Motor neuron (in vitro differentiated cells): Measurements from ENCODE around the gene AMZ2. TPM values are rescaled to one million over a fixed set of nuclear protein-coding genes. Genes with fewer than 3 reads are reported as not detected.
"Not testable (repeated sequence)": the region's sequence is repeated elsewhere in the genome, so short reads cannot be mapped to it uniquely, and the experiment has no call there.

Source experiments
- ATAC-seq, 8 experiments: fragments of 200-7000 bp; cut with Tn5 transposase; replicated peaks in 6 of 8; 2 replicates each; pipeline ENCODE4 v1.8.0; 2021; ENCODE audit warnings: mild to moderate bottlenecking in 8 of 8, moderate library complexity in 8 of 8
- H3K27ac ChIP-seq, 2 donors: fragments of 250-450 bp; sonication (Bioruptor Pico); 2 replicates each; pipeline ENCODE4 v1.9.0; 2021; ENCODE audit warnings: antibody characterized with exemption in 2 of 2, mild to moderate bottlenecking in 2 of 2, moderate library complexity in 1 of 2
- H3K4me1 ChIP-seq, 2 donors: fragments of 250-450 bp; sonication (Bioruptor Pico); replicated peaks in 1 of 2; 2 replicates each; pipeline ENCODE4 v1.6.1; 2021; ENCODE audit warnings: antibody characterized with exemption in 2 of 2, mild to moderate bottlenecking in 2 of 2, moderate library complexity in 1 of 2
- H3K4me3 ChIP-seq, 5 donors: fragments of 250-450 bp; sonication (Bioruptor Pico); 2 replicates each; pipeline ENCODE4 v1.9.0; 2021; ENCODE audit warnings: antibody characterized with exemption in 5 of 5, mild to moderate bottlenecking in 5 of 5, moderate library complexity in 4 of 5
- WGBS, 10 experiments: fragments of 450-650 bp; shearing (Covaris generic); methylation state at CpG; one replicate each; pipeline ENCODE4 v1.0.0; 2022; 5-methylcytosine and 5-hydroxymethylcytosine counted together
- in situ Hi-C, 9 experiments: fragments of 400-800 bp; cut with MboI; loops; one replicate each; pipeline ENCODE4 v1.15.0; 2021; ENCODE audit warnings: low sequenced_read_pairs in 9 of 9, low pct_unique_long_range_greater_than_20kb in 2 of 9; ENCODE audit not compliant: unreplicated experiment in 9 of 9
- total RNA-seq, 8 experiments: library from RNA; unstranded; fragments of 300-600 nt; gene quantifications; 2 replicates each; pipeline versions ENCODE4 v1.2.3 to v1.2.4, GENCODE V29; 2022

Gene AMZ2, protein sequence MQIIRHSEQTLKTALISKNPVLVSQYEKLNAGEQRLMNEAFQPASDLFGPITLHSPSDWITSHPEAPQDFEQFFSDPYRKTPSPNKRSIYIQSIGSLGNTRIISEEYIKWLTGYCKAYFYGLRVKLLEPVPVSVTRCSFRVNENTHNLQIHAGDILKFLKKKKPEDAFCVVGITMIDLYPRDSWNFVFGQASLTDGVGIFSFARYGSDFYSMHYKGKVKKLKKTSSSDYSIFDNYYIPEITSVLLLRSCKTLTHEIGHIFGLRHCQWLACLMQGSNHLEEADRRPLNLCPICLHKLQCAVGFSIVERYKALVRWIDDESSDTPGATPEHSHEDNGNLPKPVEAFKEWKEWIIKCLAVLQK
- total RNA-seq = 100 to 1,000 TPM in 4 of 8 experiments, 10 to 100 TPM in 4; 60.9 to 114 (median 100) TPM

GRCh38 chr17:68247445-68248198 lies at the start of gene AMZ2:
Gene AMZ2, plus strand, starts transcription at chr17:68248043. Its CDS starts 2,145 bp downstream, at chr17:68250188.
- WGBS, 10 experiments = 0 to 4% (median 1%) methylated on average over 3 to 13 of the region's 97 CpGs; no CpG with 5 or more reads in 7 of the 10 experiments
- in situ Hi-C loops = no loop called here
- Histone ChIP-seq H3K4me1 (peaks cover 6 to 8% of the 10 kb centered on the region in 2 donors), H3K4me3 (peak within 1 kb of the TSS; percentile 64 to 91 (median 81)), H3K27ac (peak within 1 kb of the TSS; percentile 91 to 95)
- peak; percentile 89 to 96 (median 91) for ATAC-seq

DNA sequence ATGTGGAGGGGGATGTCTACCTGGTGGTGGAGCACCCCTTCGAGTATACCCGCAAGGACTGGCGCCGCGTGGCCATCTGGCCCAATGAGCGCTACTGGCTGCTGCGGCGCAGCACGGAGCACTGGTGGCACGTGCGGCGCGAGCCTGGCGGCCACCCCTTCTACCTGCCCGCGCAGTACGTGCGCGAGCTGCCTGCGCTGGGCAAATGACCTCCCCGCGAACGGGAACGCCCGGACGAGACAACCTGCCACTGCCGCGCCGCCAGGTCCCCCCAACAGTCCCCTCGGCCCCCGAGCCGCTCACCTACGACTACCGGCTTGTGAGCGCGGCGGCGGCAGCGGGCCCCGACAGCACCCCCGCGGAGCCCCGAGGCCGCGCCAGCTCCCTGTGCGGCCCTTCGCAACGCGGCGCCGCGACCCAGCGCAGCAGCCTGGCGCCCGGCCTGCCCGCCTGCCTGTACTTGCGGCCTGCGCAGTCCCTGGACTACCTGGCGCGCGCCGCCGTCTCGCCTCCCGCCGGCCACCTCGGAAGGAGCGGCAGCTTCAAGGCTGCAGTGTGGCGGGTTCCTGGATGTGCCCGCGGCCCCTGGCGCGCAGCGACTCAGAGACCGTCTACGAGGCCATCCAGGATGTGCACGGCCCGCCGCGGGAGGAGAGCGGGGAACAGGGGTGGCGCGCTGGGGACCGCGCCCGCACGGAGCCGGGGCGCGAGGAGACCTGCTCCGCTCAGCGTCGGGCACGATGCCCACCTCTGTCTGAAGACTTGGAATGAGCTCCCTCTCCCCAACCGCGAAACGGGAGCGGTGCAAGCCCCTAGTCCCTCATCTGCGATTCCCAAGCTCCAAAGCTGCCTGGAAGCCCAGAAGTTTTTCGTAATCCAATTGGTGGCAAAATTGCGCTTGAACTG lies 48.7 kb upstream of the AMZ2 start:
- H3K4me3 ChIP-seq = peak overlapping the region in 2 of 5 donors; percentile 0 to 11
- in situ Hi-C loops = no loop called here
- 0 to 1% (median 0%) methylated on average over 1 to 16 of the region's 101 CpGs; no CpG with 5 or more reads in 6 of the 10 experiments for WGBS, 10 experiments
- no peak overlapping the region for H3K27ac ChIP-seq
- peaks cover 5 to 34% of the 10 kb centered on the region in 2 donors for H3K4me1 ChIP-seq
- ATAC-seq = peak in 3 of 8 experiments; percentile 13 to 36 (median 26)

DNA sequence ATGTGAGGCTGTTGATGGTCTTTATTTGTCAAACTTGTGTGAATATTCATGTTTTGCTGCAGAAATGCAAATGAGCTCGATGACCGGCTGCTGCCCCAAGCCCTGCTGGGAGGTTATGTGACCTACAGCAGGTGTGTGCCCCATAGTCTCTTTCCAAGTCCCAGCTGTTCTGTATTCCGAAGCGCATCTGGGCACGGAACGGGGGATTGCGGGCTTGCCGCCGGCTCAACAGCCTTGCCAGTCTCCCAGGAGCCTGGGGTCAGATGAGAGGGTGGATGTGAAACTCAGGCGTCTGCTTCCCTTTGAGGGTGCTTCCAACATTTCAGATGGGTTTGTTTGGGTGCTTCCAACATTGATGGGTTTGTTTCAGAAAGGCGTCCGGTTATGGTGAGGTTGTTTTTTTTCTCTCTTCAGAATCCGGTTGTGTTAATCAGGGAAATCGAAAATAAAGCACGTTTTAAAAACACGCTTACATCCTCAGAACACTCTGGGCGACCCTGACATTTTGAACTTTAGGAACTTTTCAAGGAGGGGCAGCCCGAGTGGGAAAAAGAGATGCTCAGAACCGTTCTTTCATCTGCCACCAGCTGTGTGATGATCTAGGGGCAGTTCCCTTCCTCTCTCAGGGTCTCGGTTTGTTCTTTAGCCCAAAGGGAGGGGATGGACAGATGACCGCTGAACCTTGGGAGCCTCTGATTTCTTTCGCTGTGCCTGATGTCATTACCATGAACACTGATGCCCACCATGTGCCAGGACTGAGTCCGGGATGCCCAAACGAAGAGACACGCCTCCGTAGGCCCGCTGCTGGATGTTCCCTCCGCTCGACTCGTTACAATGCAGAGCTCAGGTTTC lies 47.8 kb upstream of the AMZ2 start:
- 0 to 10% (median 3%) methylated on average over 2 to 22 of the region's 30 CpGs; no CpG with 5 or more reads in 2 of the 10 experiments for WGBS, 10 experiments
- no peak for ATAC-seq
- H3K4me3 ChIP-seq = no peak overlapping the region
- H3K27ac ChIP-seq = no peak overlapping the region
- in situ Hi-C loops = no loop called here
- peaks cover 5 to 34% of the 10 kb centered on the region in 2 donors for H3K4me1 ChIP-seq

DNA sequence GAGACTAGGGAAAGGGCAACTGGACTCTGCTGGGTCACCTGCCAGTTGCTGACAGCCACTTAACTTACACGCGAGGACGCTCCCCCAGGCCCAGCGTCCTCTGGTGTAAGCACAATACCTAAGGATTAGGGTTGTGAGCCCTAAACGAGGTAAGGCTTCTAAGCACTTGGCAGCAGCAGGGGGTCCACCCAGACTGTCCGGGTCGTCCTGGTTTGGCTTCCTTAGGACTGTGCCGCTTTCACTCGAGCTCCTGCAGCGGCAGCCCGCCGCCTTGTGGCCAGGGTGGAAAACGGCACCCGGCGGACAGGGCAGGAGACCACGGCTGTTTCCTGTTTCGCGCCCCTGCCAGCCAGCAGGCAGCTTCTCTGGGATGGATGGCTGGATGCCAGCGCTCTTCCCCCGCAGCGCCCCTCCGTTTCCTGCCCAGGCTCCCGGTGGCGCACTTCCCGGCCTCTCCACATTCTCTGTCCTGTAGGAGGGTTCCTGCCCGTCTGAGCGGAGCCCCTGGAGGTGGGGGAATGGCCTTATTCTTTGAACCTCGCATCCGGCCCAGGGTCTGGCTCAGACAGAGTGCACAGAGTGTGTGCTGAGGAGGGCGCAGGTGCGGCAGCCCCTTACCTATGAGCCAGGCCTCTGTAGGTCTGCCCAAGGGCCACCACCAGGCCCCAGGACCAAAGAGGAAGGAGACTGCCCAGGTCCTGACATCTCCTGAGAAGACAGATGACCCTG lies 47.0 kb upstream of the AMZ2 start:
- no peak overlapping the region for H3K27ac ChIP-seq
- H3K4me3 ChIP-seq = peak overlapping the region in 2 of 5 donors; percentile 4 to 5
- in situ Hi-C loops = no loop called here
- ATAC-seq = peak; percentile 24 to 58 (median 50)
- WGBS, 10 experiments = 0 to 5% (median 1%) methylated on average over 2 to 13 of the region's 31 CpGs; no CpG with 5 or more reads in 6 of the 10 experiments
- peaks cover 5 to 32% of the 10 kb centered on the region in 2 donors for H3K4me1 ChIP-seq

- peaks cover 5 to 28% of the 10 kb centered on the region in 2 donors for H3K4me1 ChIP-seq
- ATAC-seq, H3K27ac ChIP-seq, H3K4me3 ChIP-seq, in situ Hi-C loops: not testable (repeated sequence)
- 0 to 57% (median 43%) methylated on average over 1 of the region's 3 CpGs; no CpG with 5 or more reads in 5 of the 10 experiments for WGBS, 10 experiments
Measured at GRCh38 chr17:68201418-68201771, 46.4 kb upstream of the AMZ2 start.

GRCh38 chr17:68202321-68202720 lies 45.5 kb upstream of the AMZ2 start:
- H3K27ac ChIP-seq, ATAC-seq, in situ Hi-C loops, H3K4me3 ChIP-seq: not testable (repeated sequence)
- 57 to 89% (median 69%) methylated on average over 1 to 2 of the region's 2 CpGs; no CpG with 5 or more reads in 5 of the 10 experiments for WGBS, 10 experiments
- peaks cover 3 to 22% of the 10 kb centered on the region in 2 donors for H3K4me1 ChIP-seq

DNA sequence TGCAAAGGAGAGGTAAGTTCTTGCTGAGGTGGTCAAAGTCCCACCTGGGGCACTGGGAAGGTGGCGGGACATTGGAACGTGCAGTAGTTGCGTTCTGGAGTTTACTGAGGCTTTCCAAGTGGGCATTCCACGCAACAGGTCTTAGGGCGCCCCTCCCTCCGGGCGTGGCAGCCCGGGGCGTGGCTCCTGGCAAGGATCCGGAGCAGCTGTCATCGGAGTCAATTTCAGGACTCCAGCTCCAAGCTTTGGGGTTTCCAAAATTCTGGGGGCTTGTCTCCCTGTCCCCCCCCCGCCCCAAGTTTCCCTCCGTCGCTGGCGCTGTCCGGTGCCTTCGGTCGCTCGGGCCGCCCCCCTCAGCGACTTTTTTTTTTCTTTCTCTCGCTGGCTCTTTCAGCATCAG lies 43.1 kb upstream of the AMZ2 start:
- WGBS, 10 experiments = 0% methylated on average over 2 of the region's 22 CpGs; no CpG with 5 or more reads in 8 of the 10 experiments
- peak in 1 of 8 experiments; percentile 3 for ATAC-seq
- peaks cover 3 to 15% of the 10 kb centered on the region in 2 donors for H3K4me1 ChIP-seq
- in situ Hi-C loops = no loop called here
- no peak overlapping the region for H3K27ac ChIP-seq
- H3K4me3 ChIP-seq = peak overlapping the region; percentile 53 to 91 (median 88)

DNA sequence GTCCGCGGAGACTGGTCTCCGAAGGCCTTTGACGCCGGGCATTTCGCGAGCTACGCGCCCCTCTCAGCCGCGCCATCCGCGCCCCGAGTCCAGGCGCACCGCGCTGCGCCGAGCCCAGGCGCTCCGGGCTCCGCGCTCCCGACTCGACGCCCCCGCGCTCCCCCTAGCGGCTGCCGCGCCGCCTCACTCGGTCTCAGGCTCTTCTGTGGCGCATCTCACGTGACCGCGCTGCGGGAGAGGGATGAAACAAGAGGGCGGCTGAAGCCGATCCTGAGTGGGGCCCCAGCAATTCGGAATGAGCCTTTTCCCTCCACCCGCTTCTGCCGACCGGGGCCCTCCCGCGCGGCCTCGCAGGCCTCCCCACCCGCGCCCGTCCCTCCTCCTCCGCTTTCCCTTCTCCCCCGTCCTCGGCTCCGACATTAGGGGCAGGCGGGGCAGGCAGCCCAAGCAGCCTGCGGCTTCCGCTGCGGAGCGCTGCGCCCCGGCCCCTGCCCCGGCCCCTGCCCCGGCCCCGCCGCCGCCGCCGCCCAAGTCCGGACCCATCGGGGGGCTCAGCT lies 42.5 kb upstream of the AMZ2 start:
- peak overlapping the region; percentile 31 to 82 for H3K27ac ChIP-seq
- WGBS, 10 experiments = 0% methylated on average over 13 of the region's 71 CpGs; no CpG with 5 or more reads in 9 of the 10 experiments
- in situ Hi-C loops = no loop called here
- peaks cover 3 to 11% of the 10 kb centered on the region in 2 donors for H3K4me1 ChIP-seq
- peak overlapping the region; percentile 53 to 91 (median 88) for H3K4me3 ChIP-seq
- peak; percentile 87 to 94 (median 90) for ATAC-seq

DNA sequence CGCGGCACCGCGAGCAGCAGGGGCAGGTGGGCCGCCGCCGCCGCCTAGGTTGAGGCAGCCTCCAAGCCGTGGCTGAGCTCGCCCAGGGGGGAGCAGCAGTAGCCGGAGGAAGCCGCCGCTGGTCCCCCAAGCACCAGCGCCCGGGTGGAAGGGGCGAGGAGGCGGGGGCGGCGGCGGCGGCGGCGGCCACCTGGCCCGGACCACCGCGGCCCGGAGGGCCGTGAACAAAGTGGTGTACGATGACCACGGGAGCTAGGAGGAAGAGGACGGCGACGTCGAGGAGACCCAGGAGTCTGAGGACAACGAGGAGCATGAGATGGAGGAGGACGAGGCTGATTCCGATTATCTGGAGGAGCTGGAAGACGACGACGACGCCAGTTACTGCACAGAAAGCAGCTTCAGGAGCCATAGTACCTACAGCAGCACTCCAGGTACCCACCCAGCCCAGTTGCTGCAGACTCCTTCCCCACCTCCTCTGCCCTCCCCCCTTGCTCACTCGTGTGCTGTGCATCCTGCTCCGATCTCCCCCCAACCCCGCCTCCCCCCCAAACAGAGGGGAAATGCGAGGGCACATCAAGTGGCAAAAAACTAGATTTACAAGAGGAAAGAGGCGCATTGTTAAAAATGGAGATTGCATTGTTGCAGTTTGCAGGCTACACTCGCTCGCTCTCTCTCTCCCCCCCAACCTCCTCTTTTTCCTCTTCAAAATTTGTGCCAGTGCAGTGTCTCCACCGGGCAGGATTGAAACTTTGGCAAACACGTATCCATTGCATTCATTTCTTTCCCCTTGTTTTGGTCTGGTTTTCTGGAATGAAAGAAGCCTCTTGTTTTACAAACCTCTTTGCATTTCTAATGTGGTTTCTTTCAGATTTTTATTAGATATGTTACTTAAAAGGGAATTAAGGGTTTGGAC lies 41.8 kb upstream of the AMZ2 start:
- peak overlapping the region; percentile 53 to 91 (median 88) for H3K4me3 ChIP-seq
- in situ Hi-C loops = no loop called here
- H3K4me1 ChIP-seq = peaks cover 3 to 11% of the 10 kb centered on the region in 2 donors
- WGBS, 10 experiments = 0 to 4% (median 0%) methylated on average over 1 to 7 of the region's 50 CpGs; no CpG with 5 or more reads in 5 of the 10 experiments
- peak; percentile 14 to 63 (median 45) for ATAC-seq
- peak overlapping the region; percentile 31 to 82 for H3K27ac ChIP-seq

DNA sequence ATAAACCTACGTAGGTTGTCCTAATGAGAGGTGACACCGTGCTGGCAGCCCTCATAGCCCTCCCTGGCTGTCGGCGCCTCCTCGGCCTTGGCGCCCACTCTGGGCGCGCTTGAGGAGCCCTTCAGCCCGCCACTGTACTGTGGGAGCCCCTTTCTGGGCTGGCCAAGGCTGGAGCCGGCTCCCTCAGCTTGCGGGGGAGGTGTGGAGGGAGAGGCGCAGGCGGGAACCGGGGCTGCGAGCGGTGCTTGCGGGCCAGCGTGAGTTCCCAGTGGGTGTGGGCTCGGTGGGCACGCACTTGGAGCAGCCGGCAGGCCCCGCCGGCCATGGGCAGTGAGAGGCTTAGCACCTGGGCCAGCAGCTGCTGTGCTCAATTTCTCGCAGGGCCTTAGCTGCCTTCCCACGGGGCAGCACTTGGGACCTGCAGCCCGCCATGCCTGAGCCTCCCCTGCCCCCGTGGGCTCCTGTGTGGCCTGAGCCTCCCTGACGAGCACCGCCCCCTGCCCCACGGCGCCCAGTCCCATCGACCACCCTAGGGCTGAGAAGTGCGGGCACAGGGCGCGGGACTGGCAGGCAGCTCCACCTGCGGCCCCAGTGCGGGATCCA lies 40.1 kb upstream of the AMZ2 start:
- WGBS, 10 experiments = 80 to 100% (median 95%) methylated on average over 1 to 7 of the region's 37 CpGs; no CpG with 5 or more reads in 3 of the 10 experiments
- Histone ChIP-seq H3K27ac (no peak overlapping the region), H3K4me1 (peaks cover 3 to 11% of the 10 kb centered on the region in 2 donors), H3K4me3 (peak overlapping the region in 1 of 5 donors; percentile 89)
- in situ Hi-C loops = no loop called here
- no peak for ATAC-seq
